PFSK-1 (cell line): ENCODE results near the gene TMEM119.

Experiments used
- REST ChIP-seq, 2 experiments: IDR thresholded peaks; 2 replicates each; pipeline versions ENCODE4 v1.6.1 to v1.8.0; 2011 to 2012; ENCODE audit warnings: low read depth in 2 of 2, low read length in 2 of 2, control low read depth in 1 of 2, inconsistent platforms in 1 of 2, mild to moderate bottlenecking in 1 of 2, moderate library complexity in 1 of 2; ENCODE audit not compliant: insufficient read depth in 1 of 2
- TAF1 ChIP-seq: IDR thresholded peaks from 2 replicates; pipeline ENCODE4 v1.6.1; 2012; ENCODE audit warnings: low read length, control low read depth, borderline replicate concordance; ENCODE audit not compliant: insufficient read depth

- TF ChIP-seq REST (IDR thresholded peaks at IDR 0.05; ENCODE audit: insufficient read depth in 1 of 2, low read depth in 2 of 2, low read length in 2 of 2) (no peak), TAF1 (no peak)
These were observed 44.5 kb upstream of the TMEM119 start for GRCh38 chr12:108642269-108642870.
